Lower leg skin (tissue), 3 donors: ENCODE measurements around the gene FAM209A.

ENCODE experiments used
- POLR2A ChIP-seq, 2 donors: fragments of 450-650 bp; IDR thresholded peaks; one replicate each; pipeline ENCODE4 v1.6.1; 2016 to 2017; ENCODE audit warnings: antibody characterized with exemption in 2 of 2, mild to moderate bottlenecking in 1 of 2, moderate library complexity in 1 of 2
- TF ChIP-seq, protein P1 (sequence below), 3 donors: fragments of 450-650 bp; IDR thresholded peaks; one replicate each; pipeline ENCODE4 v1.5.1; 2016; ENCODE audit warnings: antibody characterized with exemption in 3 of 3, mild to moderate bottlenecking in 3 of 3, moderate library complexity in 2 of 3

DNA sequence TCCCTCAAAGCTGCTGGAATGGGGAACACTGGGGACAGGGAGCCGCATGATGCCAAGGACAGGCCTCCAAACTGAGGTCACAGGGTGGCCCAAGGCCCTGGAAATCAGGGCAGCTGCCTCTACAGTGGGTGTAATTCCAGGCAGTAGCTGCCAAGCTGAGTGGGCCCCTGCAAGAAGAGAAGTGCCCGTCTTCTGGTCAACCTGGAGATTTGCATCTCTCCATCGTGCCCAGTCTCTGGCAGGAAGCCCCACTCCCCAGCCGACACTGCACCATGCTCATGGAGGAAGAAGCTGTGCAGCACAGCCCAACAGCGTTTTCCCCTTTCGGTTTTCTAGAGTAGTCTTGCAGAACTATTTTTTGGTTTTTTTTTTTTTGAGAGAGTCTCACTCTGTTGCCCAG lies 2.2 kb upstream of the FAM209A start:
- TF ChIP-seq, protein P1, sequence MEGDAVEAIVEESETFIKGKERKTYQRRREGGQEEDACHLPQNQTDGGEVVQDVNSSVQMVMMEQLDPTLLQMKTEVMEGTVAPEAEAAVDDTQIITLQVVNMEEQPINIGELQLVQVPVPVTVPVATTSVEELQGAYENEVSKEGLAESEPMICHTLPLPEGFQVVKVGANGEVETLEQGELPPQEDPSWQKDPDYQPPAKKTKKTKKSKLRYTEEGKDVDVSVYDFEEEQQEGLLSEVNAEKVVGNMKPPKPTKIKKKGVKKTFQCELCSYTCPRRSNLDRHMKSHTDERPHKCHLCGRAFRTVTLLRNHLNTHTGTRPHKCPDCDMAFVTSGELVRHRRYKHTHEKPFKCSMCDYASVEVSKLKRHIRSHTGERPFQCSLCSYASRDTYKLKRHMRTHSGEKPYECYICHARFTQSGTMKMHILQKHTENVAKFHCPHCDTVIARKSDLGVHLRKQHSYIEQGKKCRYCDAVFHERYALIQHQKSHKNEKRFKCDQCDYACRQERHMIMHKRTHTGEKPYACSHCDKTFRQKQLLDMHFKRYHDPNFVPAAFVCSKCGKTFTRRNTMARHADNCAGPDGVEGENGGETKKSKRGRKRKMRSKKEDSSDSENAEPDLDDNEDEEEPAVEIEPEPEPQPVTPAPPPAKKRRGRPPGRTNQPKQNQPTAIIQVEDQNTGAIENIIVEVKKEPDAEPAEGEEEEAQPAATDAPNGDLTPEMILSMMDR (IDR thresholded peaks at IDR 0.05) = no peak
- no peak for TF ChIP-seq POLR2A (IDR thresholded peaks at IDR 0.05)
